Measurements from ENCODE around the gene SUCO. TPM values are rescaled to one million over a fixed set of nuclear protein-coding genes. Genes with fewer than 3 reads are reported as not detected.

SUCO gene
- total RNA-seq, 1 experiment from 2014 or later = 22.6 TPM

DNA sequence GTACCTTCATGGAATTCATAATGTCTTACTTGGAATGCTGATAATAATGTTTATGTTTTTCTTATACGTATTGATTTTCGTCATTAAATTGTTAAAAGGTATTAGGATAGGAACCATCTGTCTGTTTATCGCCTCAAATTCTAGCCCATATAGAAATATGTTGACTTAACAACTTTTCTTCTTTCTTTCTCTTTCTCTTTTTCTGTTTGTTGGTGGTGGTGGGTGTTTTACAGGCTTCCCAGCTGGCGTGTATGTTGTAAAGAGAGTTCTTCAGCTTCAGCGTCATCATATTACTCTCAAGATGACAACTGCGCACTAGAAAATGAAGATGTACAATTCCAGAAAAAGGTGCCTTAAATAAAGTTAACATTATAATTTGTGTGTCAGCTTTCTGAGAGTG, 18.3 kb downstream of the SUCO start:
- BruUV-seq (replicated peaks) = no TSS peak
- Histone ChIP-seq H2AFZ (ENCODE audit: low read depth, low read length, poor library complexity, severe bottlenecking) (no peak overlapping the region), H3K4me2 (ENCODE audit: low read length) (no peak overlapping the region), H3K36me3 (ENCODE audit: control insufficient read depth in 1 of 2, insufficient read depth in 2 of 2, low read length in 2 of 2) (no peaks in the 10 kb centered on the region), H3K9me2 (ENCODE audit: insufficient read depth) (no peaks in the 10 kb centered on the region), H4K20me1 (ENCODE audit: insufficient read depth) (no peaks in the 10 kb centered on the region; the same call in none of the 2 replicates), H3K9me3 (ENCODE audit: control insufficient read depth in 1 of 2, insufficient read depth in 1 of 2, low read depth in 1 of 2, low read length in 2 of 2) (no peaks in the 10 kb centered on the region), H3K4me3 (replicated peaks in 1 of 2; ENCODE audit: low read depth in 1 of 2, low read length in 2 of 2) (no peak overlapping the region), H3K27ac (ENCODE audit: low read depth, low read length) (no peak overlapping the region), H3K9ac (ENCODE audit: low read length) (no peak overlapping the region), H3K4me1 (ENCODE audit: control insufficient read depth in 1 of 2, insufficient read depth in 2 of 2, low read length in 2 of 2) (no peaks in the 10 kb centered on the region), H3K27me3 (ENCODE audit: insufficient read depth, low read length) (no peaks in the 10 kb centered on the region), H3K79me2 (ENCODE audit: insufficient read depth, low read length) (peaks cover 36% of the 10 kb centered on the region)
- TF ChIP-seq, protein P1, sequence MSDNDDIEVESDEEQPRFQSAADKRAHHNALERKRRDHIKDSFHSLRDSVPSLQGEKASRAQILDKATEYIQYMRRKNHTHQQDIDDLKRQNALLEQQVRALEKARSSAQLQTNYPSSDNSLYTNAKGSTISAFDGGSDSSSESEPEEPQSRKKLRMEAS (IDR thresholded peaks at IDR 0.05) = no peak
- TF ChIP-seq EZH2 (IDR thresholded peaks at IDR 0.05) (no peak), ELF1 (IDR thresholded peaks at IDR 0.05; ENCODE audit: borderline replicate concordance, low read depth) (no peak), CEBPB (IDR thresholded peaks at IDR 0.05; ENCODE audit: low read depth) (no peak), FOSL1 (IDR thresholded peaks at IDR 0.05; ENCODE audit: low read depth) (no peak), ZNF274 (IDR thresholded peaks at IDR 0.05; ENCODE audit: low read depth, low read length) (no peak), JUND (IDR thresholded peaks at IDR 0.05) (no peak), RAD21 (IDR thresholded peaks at IDR 0.05; ENCODE audit: low read depth) (no peak), EGR1 (IDR thresholded peaks at IDR 0.05; ENCODE audit: low read depth) (no peak), YY1 (IDR thresholded peaks at IDR 0.05; ENCODE audit: extremely low read depth, insufficient replicate concordance, low read depth, low read length) (no peak), EZH2phosphoT487 (IDR thresholded peaks at IDR 0.05; ENCODE audit: borderline replicate concordance) (no peak), SIN3A (IDR thresholded peaks at IDR 0.05; ENCODE audit: low read depth) (no peak), SP1 (IDR thresholded peaks at IDR 0.05; ENCODE audit: low read depth) (no peak), TCF7L2 (IDR thresholded peaks at IDR 0.05; ENCODE audit: borderline replicate concordance, extremely low read depth, insufficient read depth, insufficient read length) (no peak)
- TF ChIP-seq, protein P2, sequence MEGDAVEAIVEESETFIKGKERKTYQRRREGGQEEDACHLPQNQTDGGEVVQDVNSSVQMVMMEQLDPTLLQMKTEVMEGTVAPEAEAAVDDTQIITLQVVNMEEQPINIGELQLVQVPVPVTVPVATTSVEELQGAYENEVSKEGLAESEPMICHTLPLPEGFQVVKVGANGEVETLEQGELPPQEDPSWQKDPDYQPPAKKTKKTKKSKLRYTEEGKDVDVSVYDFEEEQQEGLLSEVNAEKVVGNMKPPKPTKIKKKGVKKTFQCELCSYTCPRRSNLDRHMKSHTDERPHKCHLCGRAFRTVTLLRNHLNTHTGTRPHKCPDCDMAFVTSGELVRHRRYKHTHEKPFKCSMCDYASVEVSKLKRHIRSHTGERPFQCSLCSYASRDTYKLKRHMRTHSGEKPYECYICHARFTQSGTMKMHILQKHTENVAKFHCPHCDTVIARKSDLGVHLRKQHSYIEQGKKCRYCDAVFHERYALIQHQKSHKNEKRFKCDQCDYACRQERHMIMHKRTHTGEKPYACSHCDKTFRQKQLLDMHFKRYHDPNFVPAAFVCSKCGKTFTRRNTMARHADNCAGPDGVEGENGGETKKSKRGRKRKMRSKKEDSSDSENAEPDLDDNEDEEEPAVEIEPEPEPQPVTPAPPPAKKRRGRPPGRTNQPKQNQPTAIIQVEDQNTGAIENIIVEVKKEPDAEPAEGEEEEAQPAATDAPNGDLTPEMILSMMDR (IDR thresholded peaks at IDR 0.05 in 2 of 3, conservative IDR thresholded peaks at IDR 0.05 in 1 of 3; ENCODE audit: borderline replicate concordance in 1 of 3, insufficient read depth in 1 of 3, low read depth in 2 of 3, low read length in 2 of 3) = no peak
- TF ChIP-seq, protein P3, sequence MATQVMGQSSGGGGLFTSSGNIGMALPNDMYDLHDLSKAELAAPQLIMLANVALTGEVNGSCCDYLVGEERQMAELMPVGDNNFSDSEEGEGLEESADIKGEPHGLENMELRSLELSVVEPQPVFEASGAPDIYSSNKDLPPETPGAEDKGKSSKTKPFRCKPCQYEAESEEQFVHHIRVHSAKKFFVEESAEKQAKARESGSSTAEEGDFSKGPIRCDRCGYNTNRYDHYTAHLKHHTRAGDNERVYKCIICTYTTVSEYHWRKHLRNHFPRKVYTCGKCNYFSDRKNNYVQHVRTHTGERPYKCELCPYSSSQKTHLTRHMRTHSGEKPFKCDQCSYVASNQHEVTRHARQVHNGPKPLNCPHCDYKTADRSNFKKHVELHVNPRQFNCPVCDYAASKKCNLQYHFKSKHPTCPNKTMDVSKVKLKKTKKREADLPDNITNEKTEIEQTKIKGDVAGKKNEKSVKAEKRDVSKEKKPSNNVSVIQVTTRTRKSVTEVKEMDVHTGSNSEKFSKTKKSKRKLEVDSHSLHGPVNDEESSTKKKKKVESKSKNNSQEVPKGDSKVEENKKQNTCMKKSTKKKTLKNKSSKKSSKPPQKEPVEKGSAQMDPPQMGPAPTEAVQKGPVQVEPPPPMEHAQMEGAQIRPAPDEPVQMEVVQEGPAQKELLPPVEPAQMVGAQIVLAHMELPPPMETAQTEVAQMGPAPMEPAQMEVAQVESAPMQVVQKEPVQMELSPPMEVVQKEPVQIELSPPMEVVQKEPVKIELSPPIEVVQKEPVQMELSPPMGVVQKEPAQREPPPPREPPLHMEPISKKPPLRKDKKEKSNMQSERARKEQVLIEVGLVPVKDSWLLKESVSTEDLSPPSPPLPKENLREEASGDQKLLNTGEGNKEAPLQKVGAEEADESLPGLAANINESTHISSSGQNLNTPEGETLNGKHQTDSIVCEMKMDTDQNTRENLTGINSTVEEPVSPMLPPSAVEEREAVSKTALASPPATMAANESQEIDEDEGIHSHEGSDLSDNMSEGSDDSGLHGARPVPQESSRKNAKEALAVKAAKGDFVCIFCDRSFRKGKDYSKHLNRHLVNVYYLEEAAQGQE (IDR thresholded peaks at IDR 0.05; ENCODE audit: low read depth) = no peak
- TF ChIP-seq, protein P4, sequence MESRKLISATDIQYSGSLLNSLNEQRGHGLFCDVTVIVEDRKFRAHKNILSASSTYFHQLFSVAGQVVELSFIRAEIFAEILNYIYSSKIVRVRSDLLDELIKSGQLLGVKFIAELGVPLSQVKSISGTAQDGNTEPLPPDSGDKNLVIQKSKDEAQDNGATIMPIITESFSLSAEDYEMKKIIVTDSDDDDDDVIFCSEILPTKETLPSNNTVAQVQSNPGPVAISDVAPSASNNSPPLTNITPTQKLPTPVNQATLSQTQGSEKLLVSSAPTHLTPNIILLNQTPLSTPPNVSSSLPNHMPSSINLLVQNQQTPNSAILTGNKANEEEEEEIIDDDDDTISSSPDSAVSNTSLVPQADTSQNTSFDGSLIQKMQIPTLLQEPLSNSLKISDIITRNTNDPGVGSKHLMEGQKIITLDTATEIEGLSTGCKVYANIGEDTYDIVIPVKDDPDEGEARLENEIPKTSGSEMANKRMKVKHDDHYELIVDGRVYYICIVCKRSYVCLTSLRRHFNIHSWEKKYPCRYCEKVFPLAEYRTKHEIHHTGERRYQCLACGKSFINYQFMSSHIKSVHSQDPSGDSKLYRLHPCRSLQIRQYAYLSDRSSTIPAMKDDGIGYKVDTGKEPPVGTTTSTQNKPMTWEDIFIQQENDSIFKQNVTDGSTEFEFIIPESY (IDR thresholded peaks at IDR 0.05; ENCODE audit: extremely low read depth, insufficient replicate concordance, low read length) = no peak
- TF ChIP-seq, protein P5, sequence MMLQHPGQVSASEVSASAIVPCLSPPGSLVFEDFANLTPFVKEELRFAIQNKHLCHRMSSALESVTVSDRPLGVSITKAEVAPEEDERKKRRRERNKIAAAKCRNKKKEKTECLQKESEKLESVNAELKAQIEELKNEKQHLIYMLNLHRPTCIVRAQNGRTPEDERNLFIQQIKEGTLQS (IDR thresholded peaks at IDR 0.05) = no peak
- RAD21 ChIA-PET (ENCODE audit: low non-redundant PET in 1 of 2, low total read pairs in 2 of 2, uncharacterized antibody in 2 of 2, unreplicated experiment in 2 of 2) = no interaction called here
- POLR2A ChIA-PET = no interaction called here
- ATAC-seq (no peak), DNase-seq (ENCODE audit: low read depth, low spot score) (no peak)
- intact Hi-C loops (cut with micrococcal nuclease) = no loop called here
- CTCF ChIA-PET = no interaction called here

All from HCT116 (cell line).